H1 (cell line): Measurements from ENCODE around the gene STAG1. TPM values are rescaled to one million over a fixed set of nuclear protein-coding genes. Genes with fewer than 3 reads are reported as not detected.

Source experiments
- CTCF ChIA-PET: fragments of 300-600 bp; sonication (Branson Sonifier 250); formaldehyde crosslinking; loops from one replicate; lab custom pipeline; 2021; ENCODE audit not compliant: partially characterized antibody; lab: Charles Lee
- POLR2A ChIA-PET: fragments of 300-600 bp; sonication (Branson Sonifier 250); formaldehyde crosslinking; loops from one replicate; lab custom pipeline; 2021; ENCODE audit warnings: inconsistent platforms; ENCODE audit not compliant: partially characterized antibody; lab: Charles Lee
- DNase-seq, 2 experiments: peaks; one replicate each; pipeline versions ENCODE4 v3.0.0 to v3.0.0-alpha.2; 2010 to 2022; ENCODE audit warnings: low spot score in 2 of 2, low read depth in 1 of 2, mixed read lengths in 1 of 2
- FAIRE-seq: peaks from 2 replicates; lab custom pipeline; 2011; peaks lifted over from hg19 to GRCh38; lab: Jason Lieb, UNC
- H2AFZ ChIP-seq: 2 replicates; pipeline ENCODE4 v1.8.1; 2012; ENCODE audit warnings: low read length, inconsistent platforms
- H2AK5ac ChIP-seq: 2 replicates; pipeline ENCODE4 v1.6.1; 2013; ENCODE audit warnings: low read depth, low read length
- H2BK120ac ChIP-seq: replicated peaks from 2 replicates; pipeline ENCODE3; 2013; ENCODE audit warnings: low read depth, low read length, inconsistent platforms
- H2BK12ac ChIP-seq: 2 replicates; pipeline ENCODE4 v1.6.1; 2013; ENCODE audit warnings: low read depth, low read length
- H2BK15ac ChIP-seq: 2 replicates; pipeline ENCODE4 v1.6.1; 2013; ENCODE audit warnings: low read length
- H2BK20ac ChIP-seq: 2 replicates; pipeline ENCODE4 v1.6.1; 2013; ENCODE audit warnings: low read length
- H2BK5ac ChIP-seq: 2 replicates; pipeline ENCODE4 v1.6.1; 2013; ENCODE audit warnings: low read depth, low read length
- H3K14ac ChIP-seq: 2 replicates; pipeline ENCODE4 v1.6.1; 2013; ENCODE audit warnings: inconsistent platforms; ENCODE audit not compliant: insufficient read length
- H3K18ac ChIP-seq: 2 replicates; pipeline ENCODE4 v1.6.1; 2013; ENCODE audit warnings: low read length; ENCODE audit errors: extremely low read depth
- H3K23ac ChIP-seq: 2 replicates; pipeline ENCODE4 v1.6.1; 2013; ENCODE audit warnings: inconsistent platforms; ENCODE audit not compliant: insufficient read length
- H3K23me2 ChIP-seq: 2 replicates; pipeline ENCODE4 v1.6.1; 2013; ENCODE audit warnings: low read depth, low read length
- H3K27ac ChIP-seq: 2 replicates; pipeline ENCODE4 v1.6.1; 2011; ENCODE audit warnings: low read depth, low read length, inconsistent platforms
- H3K27me3 ChIP-seq, 4 experiments: replicated peaks in 1 of 4; 1 replicate in 1 of 4; 2 replicates in 3 of 4; pipeline versions ENCODE4 v1.6.1 to v1.8.1; 2011 to 2013; ENCODE audit warnings: low read length in 3 of 4, mild to moderate bottlenecking in 3 of 4, inconsistent platforms in 2 of 4, mixed read lengths in 2 of 4, moderate library complexity in 1 of 4; ENCODE audit not compliant: control insufficient read depth in 3 of 4, insufficient read depth in 3 of 4; ENCODE audit errors: extremely low read depth in 1 of 4
- H3K36me3 ChIP-seq, 4 experiments: 2 replicates each; pipeline versions ENCODE4 v1.6.1 to v1.8.1; 2011 to 2013; ENCODE audit warnings: mild to moderate bottlenecking in 4 of 4, low read length in 3 of 4, moderate library complexity in 2 of 4, control low read depth in 1 of 4, inconsistent platforms in 1 of 4; ENCODE audit not compliant: insufficient read depth in 4 of 4, control insufficient read depth in 2 of 4
- H3K4ac ChIP-seq: replicated peaks from 2 replicates; pipeline ENCODE3; 2013; ENCODE audit warnings: low read length, low read depth, mixed read lengths, inconsistent platforms; ENCODE audit not compliant: insufficient read length
- H3K4me1 ChIP-seq, 4 experiments: replicated peaks in 1 of 4; 1 replicate in 1 of 4; 2 replicates in 3 of 4; pipeline versions ENCODE4 v1.6.1 to v1.8.1; 2011 to 2013; ENCODE audit warnings: low read length in 3 of 4, inconsistent platforms in 2 of 4, mixed read lengths in 1 of 4; ENCODE audit not compliant: insufficient read depth in 4 of 4, control insufficient read depth in 3 of 4
- H3K4me2 ChIP-seq, 2 experiments: 2 replicates each; pipeline versions ENCODE4 v1.6.1 to v1.8.1; 2011 to 2013; ENCODE audit warnings: low read depth in 2 of 2, low read length in 2 of 2, control low read depth in 1 of 2, inconsistent platforms in 1 of 2, mild to moderate bottlenecking in 1 of 2; ENCODE audit not compliant: insufficient read depth in 1 of 2
- H3K4me3 ChIP-seq, 4 experiments: fragments of 200-600, 300-600 bp in 1 of 4; sonication (generic), shearing (Covaris generic), sonication (Bioruptor Twin) in 1 of 4; 2 replicates each; pipeline versions ENCODE4 v1.5.1 to v1.8.1; 2011 to 2016; ENCODE audit warnings: low read length in 4 of 4, low read depth in 3 of 4, control low read depth in 2 of 4, inconsistent platforms in 2 of 4, mild to moderate bottlenecking in 2 of 4, mixed read lengths in 1 of 4, moderate library complexity in 1 of 4; ENCODE audit not compliant: insufficient read depth in 2 of 4; ENCODE audit errors: extremely low read depth in 1 of 4
- H3K56ac ChIP-seq: replicated peaks from 2 replicates; pipeline ENCODE3; 2013; ENCODE audit warnings: low read depth, mild to moderate bottlenecking, mixed read lengths, low read length, inconsistent platforms; ENCODE audit not compliant: insufficient read length
- H3K79me1 ChIP-seq: 2 replicates; pipeline ENCODE4 v1.6.1; 2013; ENCODE audit warnings: low read depth, low read length, control low read depth
- H3K79me2 ChIP-seq, 2 experiments: 2 replicates each; pipeline versions ENCODE4 v1.6.1 to v1.8.1; 2012 to 2013; ENCODE audit warnings: low read length in 2 of 2, mild to moderate bottlenecking in 2 of 2, inconsistent platforms in 1 of 2; ENCODE audit not compliant: insufficient read depth in 2 of 2, control insufficient read depth in 1 of 2
- H3K9ac ChIP-seq, 4 experiments: replicated peaks in 1 of 4; 1 replicate in 1 of 4; 2 replicates in 3 of 4; pipeline versions ENCODE4 v1.6.1 to v1.8.1; 2011 to 2013; ENCODE audit warnings: low read depth in 3 of 4, low read length in 3 of 4, control low read depth in 2 of 4, mild to moderate bottlenecking in 2 of 4, moderate library complexity in 2 of 4, inconsistent platforms in 1 of 4; ENCODE audit errors: extremely low read depth in 1 of 4
- H3K9me3 ChIP-seq, 2 experiments: 2 replicates each; pipeline versions ENCODE4 v1.6.1 to v1.8.1; 2012 to 2013; ENCODE audit warnings: mild to moderate bottlenecking in 2 of 2, moderate library complexity in 2 of 2, control low read depth in 1 of 2, inconsistent platforms in 1 of 2, low read depth in 1 of 2, low read length in 1 of 2, mixed read lengths in 1 of 2; ENCODE audit not compliant: insufficient read depth in 2 of 2
- H4K20me1 ChIP-seq, 2 experiments: replicated peaks in 1 of 2; 2 replicates each; pipeline versions ENCODE3 to v1.8.1; 2011 to 2013; ENCODE audit warnings: inconsistent platforms in 2 of 2, low read length in 2 of 2, mild to moderate bottlenecking in 1 of 2; ENCODE audit not compliant: insufficient read depth in 2 of 2, control insufficient read depth in 1 of 2
- H4K5ac ChIP-seq: 2 replicates; pipeline ENCODE4 v1.6.1; 2013; ENCODE audit warnings: low read length, low read depth, mixed read lengths, inconsistent platforms; ENCODE audit not compliant: insufficient read length
- H4K8ac ChIP-seq: 2 replicates; pipeline ENCODE4 v1.8.0; 2013; ENCODE audit warnings: mild to moderate bottlenecking, moderate library complexity, low read length, inconsistent platforms; ENCODE audit not compliant: insufficient read depth; ENCODE audit errors: extremely low read depth
- H4K91ac ChIP-seq: replicated peaks from 2 replicates; pipeline ENCODE3; 2013; ENCODE audit warnings: low read length, mixed read lengths, inconsistent platforms; ENCODE audit not compliant: insufficient read length
- ASH2L ChIP-seq: fragments of 200-600, 300-600 bp; sonication (generic); IDR thresholded peaks from one replicate; pipeline ENCODE4 v1.7.1; 2017; ENCODE audit warnings: low read length
- BACH1 ChIP-seq: IDR thresholded peaks from 2 replicates; pipeline ENCODE4 v1.6.1; 2012; ENCODE audit warnings: low read length, improper control_type of control experiment
- BRCA1 ChIP-seq: IDR thresholded peaks from 2 replicates; pipeline ENCODE4 v1.6.1; 2012; ENCODE audit warnings: low read depth, low read length, improper control_type of control experiment
- JUN ChIP-seq: IDR thresholded peaks from 2 replicates; pipeline ENCODE4 v1.6.1; 2011; ENCODE audit warnings: low read depth, mild to moderate bottlenecking, improper control_type of control experiment, low read length
- KDM4A ChIP-seq: IDR thresholded peaks from one replicate; pipeline ENCODE4 v1.7.1; 2012; ENCODE audit warnings: low read depth, mild to moderate bottlenecking, moderate library complexity, low read length, inconsistent platforms; ENCODE audit not compliant: severe bottlenecking
- NRF1 ChIP-seq: IDR thresholded peaks from 2 replicates; pipeline ENCODE4 v1.6.1; 2011; ENCODE audit warnings: mild to moderate bottlenecking, low read depth, low read length, improper control_type of control experiment
- POLR2A ChIP-seq, 2 experiments: IDR thresholded peaks; 1 replicate in 1 of 2; 2 replicates in 1 of 2; pipeline ENCODE4 v1.6.1; 2011; ENCODE audit warnings: low read depth in 2 of 2, low read length in 2 of 2, mild to moderate bottlenecking in 2 of 2; ENCODE audit errors: control extremely low read depth in 1 of 2
- RAD21 ChIP-seq, 2 experiments: IDR thresholded peaks in 1 of 2; conservative IDR thresholded peaks in 1 of 2; 2 replicates each; pipeline ENCODE4 v1.6.1; 2011; ENCODE audit warnings: low read depth in 2 of 2, low read length in 2 of 2, improper control_type of control experiment in 1 of 2, inconsistent platforms in 1 of 2, mild to moderate bottlenecking in 1 of 2, moderate library complexity in 1 of 2
- RXRA ChIP-seq: IDR thresholded peaks from 2 replicates; pipeline ENCODE4 v1.6.1; 2011; ENCODE audit warnings: low read depth, mild to moderate bottlenecking, low read length, moderate library complexity; ENCODE audit not compliant: insufficient read depth
- SAP30 ChIP-seq: fragments of 300-600 bp; sonication (generic); IDR thresholded peaks from 2 replicates; pipeline ENCODE4 v1.7.1; 2012; ENCODE audit warnings: low read length, moderate library complexity, mild to moderate bottlenecking, inconsistent platforms; ENCODE audit not compliant: insufficient read depth, insufficient replicate concordance
- TAF7 ChIP-seq: optimal IDR thresholded peaks from 2 replicates; pipeline ENCODE3; 2011; ENCODE audit warnings: low read depth, mild to moderate bottlenecking, inconsistent platforms, low read length, moderate library complexity, borderline replicate concordance
- TBP ChIP-seq: IDR thresholded peaks from 2 replicates; pipeline ENCODE4 v1.6.1; 2011; ENCODE audit warnings: low read depth, low read length, improper control_type of control experiment
- polyA plus RNA-seq, 7 experiments: library from polyadenylated mRNA; depleted of rRNA in 3 of 7; stranded (reverse) in 5 of 7; unstranded in 2 of 7; fragments of >200 nt in 5 of 7; fragments of 200-250 nt in 2 of 7; gene quantifications; 1 replicate in 5 of 7; 2 replicates in 1 of 7; 4 replicates in 1 of 7; pipeline versions ENCODE4 v1.2.1 to v1.2.3, GENCODE V29; 2011 to 2013; ENCODE audit warnings: missing spikeins in 2 of 7, mixed read lengths in 2 of 7
- total RNA-seq: library from RNA; stranded (reverse); fragmentation: NEBNext Ultra II Directional; extraction: Animal tissue kit (Norgen Biotek cat#: 25700); gene quantifications from 2 replicates; pipeline ENCODE4 v1.2.1, GENCODE V29; 2021
- TF ChIP-seq, protein P1 (sequence below): IDR thresholded peaks from 2 replicates; pipeline ENCODE4 v1.6.1; 2011; ENCODE audit warnings: low read length, improper control_type of control experiment
- TF ChIP-seq, protein P2 (sequence below): IDR thresholded peaks from 2 replicates; pipeline ENCODE4 v1.6.1; 2012; ENCODE audit warnings: inconsistent platforms

The STAG1 gene
- total and polyA plus RNA-seq, 2 of the 8 experiments (the other 6 are each of a cell fraction or from before 2014, with no cell fraction given): 4.6 to 23.4 TPM

DNA sequence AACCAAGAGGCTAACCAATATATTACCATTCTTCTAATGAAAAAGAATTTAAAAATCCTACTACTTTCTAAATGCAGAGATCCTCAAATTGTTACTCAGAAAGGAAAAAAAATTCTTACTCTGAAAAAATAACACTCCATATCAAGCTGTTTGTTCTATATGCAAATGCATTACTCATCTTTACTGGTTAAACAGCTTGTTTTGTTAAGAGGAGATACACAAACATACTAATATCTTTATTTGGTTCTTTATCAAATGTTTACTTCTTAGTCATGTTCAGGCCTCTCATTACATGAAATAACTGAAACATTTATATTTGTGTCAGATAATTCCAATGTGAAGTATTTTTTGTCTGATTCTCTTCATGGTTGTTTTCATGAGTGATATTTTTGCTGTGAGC, 355.3 kb downstream of the STAG1 start:
- H3K36me3 ChIP-seq: no peaks in the 10 kb centered on the region
- no peak overlapping the region for H4K5ac ChIP-seq
- H2BK15ac ChIP-seq: no peak overlapping the region
- H3K4me2 ChIP-seq: no peak overlapping the region
- H3K56ac ChIP-seq: no peak overlapping the region
- H4K20me1 ChIP-seq: no peaks in the 10 kb centered on the region
- H3K27me3 ChIP-seq: no peaks in the 10 kb centered on the region
- H3K79me2 ChIP-seq: no peaks in the 10 kb centered on the region
- DNase-seq: no peak
- no peak overlapping the region for H2BK5ac ChIP-seq
- no peak overlapping the region for H2BK20ac ChIP-seq
- H3K14ac ChIP-seq: no peak overlapping the region
- H3K18ac ChIP-seq: no peak overlapping the region
- CTCF ChIA-PET: interaction anchor here (0.9 to 1.0 kb wide), 2 partner anchors 179 to 356 kb away, joined by 3 to 4 read pairs; no protein-coding TSS in a partner anchor
- H2BK12ac ChIP-seq: no peak overlapping the region
- POLR2A ChIA-PET: no interaction called here
- no peaks in the 10 kb centered on the region for H3K23me2 ChIP-seq
- H2AK5ac ChIP-seq: no peak overlapping the region
- no peak overlapping the region for H4K8ac ChIP-seq
- H4K91ac ChIP-seq: no peak overlapping the region
- H3K23ac ChIP-seq: no peak overlapping the region
- H2AFZ ChIP-seq: no peak overlapping the region
- H3K79me1 ChIP-seq: no peaks in the 10 kb centered on the region
- H3K27ac ChIP-seq: no peak overlapping the region
- H2BK120ac ChIP-seq: no peak overlapping the region
- H3K4me1 ChIP-seq: no peaks in the 10 kb centered on the region
- no peak overlapping the region for H3K9ac ChIP-seq
- H3K4ac ChIP-seq: no peak overlapping the region
- no peak overlapping the region for H3K4me3 ChIP-seq
- H3K9me3 ChIP-seq: no peaks in the 10 kb centered on the region
- FAIRE-seq: no peak
- TF ChIP-seq TBP (no peak), POLR2A (IDR thresholded peaks at IDR 0.05; ENCODE audit: control extremely low read depth in 1 of 2, low read depth in 2 of 2, low read length in 2 of 2) (no peak), JUN (no peak), BACH1 (no peak), RXRA (no peak), SAP30 (no peak), BRCA1 (no peak), TAF7 (no peak), NRF1 (no peak), KDM4A (no peak), ASH2L (no peak), RAD21 (IDR thresholded peaks at IDR 0.05 in 1 of 2, conservative IDR thresholded peaks at IDR 0.05 in 1 of 2; ENCODE audit: low read depth in 2 of 2, low read length in 2 of 2) (no peak)
- TF ChIP-seq, protein P1, sequence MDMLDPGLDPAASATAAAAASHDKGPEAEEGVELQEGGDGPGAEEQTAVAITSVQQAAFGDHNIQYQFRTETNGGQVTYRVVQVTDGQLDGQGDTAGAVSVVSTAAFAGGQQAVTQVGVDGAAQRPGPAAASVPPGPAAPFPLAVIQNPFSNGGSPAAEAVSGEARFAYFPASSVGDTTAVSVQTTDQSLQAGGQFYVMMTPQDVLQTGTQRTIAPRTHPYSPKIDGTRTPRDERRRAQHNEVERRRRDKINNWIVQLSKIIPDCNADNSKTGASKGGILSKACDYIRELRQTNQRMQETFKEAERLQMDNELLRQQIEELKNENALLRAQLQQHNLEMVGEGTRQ: no peak
- TF ChIP-seq, protein P2, sequence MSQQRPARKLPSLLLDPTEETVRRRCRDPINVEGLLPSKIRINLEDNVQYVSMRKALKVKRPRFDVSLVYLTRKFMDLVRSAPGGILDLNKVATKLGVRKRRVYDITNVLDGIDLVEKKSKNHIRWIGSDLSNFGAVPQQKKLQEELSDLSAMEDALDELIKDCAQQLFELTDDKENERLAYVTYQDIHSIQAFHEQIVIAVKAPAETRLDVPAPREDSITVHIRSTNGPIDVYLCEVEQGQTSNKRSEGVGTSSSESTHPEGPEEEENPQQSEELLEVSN: no peak
